ENCODE results near the gene PSAP.
"Not testable (repeated sequence)": the region's sequence is repeated elsewhere in the genome, so short reads cannot be mapped to it uniquely, and the experiment has no call there.

PSAP gene

DNA sequence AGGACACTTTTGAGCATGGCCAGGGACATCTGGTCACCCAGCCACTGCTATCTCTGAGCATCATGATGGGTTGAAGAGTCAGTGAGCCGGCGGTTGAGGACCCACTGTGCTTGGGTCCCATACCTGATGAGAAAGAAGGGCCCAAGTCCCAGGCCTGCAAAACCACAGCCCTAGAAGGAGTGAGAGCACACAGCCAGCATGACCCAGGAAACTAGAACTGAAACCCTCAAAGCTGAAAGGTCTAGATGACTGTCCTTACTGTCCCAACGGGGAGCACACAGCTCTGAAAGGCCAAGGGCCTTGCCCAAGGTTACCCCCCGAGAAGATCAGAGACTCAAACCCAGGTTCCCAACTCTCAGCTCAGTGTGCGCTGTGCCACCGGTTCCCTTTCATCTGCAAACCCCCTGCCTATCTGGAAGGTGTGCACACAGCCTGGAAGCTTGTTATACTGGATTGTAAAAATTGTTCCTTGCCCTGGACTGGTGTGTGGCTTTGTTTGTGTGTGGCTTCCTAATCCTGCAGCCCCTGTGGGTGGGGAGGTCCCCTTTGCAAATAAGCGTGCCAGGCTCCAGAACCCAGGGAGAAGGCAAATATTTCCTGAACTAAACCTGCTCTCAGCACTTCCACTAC lies 22.6 kb upstream of the PSAP start:
- DNase-seq, result no peak

DNA sequence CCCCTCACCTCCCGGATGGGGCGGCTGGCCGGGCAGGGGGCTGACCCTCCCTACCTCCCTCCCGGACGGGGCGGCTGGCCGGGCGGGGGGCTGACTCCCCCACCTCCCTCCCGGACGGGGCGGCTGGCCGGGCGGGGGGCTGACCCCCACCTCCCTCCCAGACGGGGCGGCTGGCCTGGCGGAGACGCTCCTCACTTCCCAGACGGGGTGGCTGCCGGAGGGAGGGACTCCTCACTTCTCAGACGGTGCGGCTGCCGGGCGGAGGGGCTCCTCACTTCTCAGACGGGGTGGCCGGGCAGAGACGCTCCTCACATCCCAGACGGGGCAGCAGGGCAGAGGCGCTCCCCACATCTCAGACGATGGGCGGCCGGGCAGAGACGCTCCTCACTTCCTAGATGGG lies 18.6 kb upstream of the PSAP start:
- DNase-seq, result not testable (repeated sequence)

DNA sequence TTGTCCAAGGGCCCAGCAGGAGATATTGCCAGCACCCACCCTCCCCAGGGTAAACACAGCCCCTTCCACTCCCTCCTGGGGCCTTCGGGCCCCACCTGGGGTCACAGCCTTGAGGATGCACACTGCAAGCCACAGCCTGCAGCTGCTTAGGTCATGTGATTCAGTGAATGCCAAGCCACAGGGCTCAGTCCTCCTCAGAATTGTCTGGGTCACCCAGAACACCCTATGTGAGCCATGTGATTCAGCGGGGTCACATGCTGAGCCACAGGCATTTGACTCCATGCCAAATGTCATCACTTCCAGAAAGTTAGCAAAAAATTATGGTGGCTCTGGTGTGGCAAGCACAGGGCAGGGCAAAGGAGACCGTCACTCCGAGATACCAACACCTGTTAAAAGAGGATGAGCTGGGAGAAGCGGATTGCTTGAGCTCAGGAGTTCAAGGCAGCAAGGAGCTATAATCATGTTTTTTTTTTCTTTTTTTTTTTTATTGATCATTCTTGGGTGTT lies 17.2 kb upstream of the PSAP start:
- no peak for DNase-seq

DNA sequence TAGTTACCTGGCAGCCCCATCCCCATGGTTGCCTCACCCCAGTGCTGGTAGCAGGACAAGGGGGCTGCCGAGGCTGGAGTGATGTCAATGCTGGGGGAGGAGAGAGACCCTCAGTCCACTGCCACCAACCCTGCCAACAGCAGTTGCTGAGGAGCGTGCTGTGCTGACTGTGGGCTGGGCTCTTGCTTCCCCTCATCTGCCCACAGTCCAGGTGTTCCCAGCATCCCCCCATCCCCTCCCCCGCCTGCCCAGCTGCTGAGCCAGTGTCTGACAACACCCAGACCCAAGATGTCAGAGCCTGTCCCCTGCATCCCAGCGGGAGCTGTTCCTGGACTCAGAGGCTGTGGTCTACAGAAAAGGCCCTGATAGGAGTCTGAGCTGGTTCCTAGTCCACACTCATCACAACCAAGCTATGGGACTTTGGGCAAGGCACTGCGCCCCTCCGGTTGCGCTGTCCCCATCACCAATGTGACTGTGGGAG lies 14.6 kb upstream of the PSAP start:
- DNase-seq, result no peak

GRCh38 chr10:71864911-71865361 lies 13.9 kb upstream of the PSAP start:
- no peak for DNase-seq

- DNase-seq, result no peak
Measured at GRCh38 chr10:71863203-71863602, 12.2 kb upstream of the PSAP start.

DNA sequence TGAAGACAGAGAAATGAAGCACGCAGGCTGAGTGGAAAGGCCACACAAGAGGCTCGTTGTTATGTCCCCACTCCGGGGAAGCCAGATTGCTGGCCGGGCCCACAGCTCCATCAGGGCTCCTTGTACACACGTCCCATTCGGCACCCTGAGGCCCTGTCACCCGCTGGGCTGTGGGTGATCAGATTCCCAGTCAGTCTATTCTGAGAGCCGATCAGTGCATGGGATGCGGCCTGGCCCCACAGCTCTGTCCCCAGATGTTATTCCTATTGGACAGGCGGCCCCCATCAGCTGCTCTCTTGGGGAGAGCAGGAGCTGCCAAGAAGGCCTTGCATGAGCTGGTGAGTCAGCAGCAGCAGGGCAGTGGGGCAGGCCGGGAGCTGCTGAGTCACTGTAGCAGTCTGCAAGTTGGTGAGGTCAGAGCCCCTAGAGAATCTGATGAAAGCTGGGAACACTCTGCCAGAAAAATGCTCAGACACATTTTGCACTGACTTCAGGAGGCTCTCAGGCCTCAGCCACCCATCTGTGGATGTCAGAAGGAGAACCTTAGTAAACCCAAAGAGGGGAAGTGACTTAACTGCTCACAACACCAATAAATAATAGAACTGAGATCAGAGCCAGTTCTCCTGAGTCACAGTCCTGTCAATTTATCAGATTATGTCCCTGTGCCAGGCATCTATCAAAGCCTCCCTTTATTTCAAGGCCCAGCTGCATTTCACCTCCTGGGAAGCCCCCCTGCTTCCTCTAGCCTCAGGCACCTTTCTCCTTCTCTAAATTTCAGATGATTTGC lies 9.4 kb upstream of the PSAP start:
- no peak for DNase-seq

GRCh38 chr10:71857934-71858890 lies 7.2 kb upstream of the PSAP start:
- DNase-seq, result no peak

DNA sequence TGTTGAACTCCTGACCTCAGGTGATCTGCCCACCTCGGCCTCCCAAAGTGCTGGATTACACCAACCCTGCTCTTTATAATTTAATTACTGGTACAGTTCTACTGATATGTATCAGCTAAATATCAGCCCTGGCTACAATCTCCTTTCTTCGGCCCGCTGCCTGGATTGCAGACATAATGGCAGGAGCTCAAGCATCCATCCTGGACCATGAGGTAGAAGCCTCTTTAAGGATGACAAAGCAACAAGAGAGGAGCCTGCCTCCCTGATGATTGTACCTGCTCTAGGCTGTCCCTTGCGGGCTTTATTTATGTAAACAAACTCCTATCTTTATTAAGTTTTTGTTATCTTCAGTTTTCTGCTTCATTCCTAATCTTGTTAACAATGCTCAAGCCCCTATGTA lies 5.6 kb upstream of the PSAP start:
- DNase-seq, result no peak

GRCh38 chr10:71854031-71854430 lies 3.0 kb upstream of the PSAP start:
- DNase-seq, result no peak

DNA sequence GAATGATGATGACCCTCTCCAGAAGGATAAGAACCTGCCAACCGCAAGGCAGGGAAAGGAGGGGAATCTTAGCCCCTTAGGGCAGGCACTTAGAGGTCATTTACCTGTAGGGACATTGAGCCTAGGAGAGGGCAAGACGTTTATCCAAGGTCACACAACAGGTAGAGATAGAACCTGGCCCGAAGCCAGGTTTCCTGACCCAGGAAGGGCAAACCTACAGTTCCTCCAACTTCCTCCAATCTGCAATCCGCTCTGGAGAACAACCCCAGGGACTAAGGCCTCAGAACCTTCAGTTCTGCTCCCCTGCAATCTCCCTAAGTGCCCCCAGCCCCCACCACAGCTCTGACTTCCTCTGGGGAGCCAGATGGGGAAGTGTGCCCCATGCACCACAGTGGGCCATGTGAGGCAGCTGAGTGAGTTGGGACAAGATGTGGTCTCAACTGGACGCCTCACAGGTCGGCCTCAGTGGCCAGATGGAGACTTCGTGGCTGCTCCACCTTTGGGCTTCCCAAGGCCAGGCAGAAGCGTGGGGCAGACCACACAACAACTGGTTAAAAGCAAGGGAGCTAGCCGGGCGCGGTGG lies 1.4 kb upstream of the PSAP start:
- DNase-seq, result no peak

DNA sequence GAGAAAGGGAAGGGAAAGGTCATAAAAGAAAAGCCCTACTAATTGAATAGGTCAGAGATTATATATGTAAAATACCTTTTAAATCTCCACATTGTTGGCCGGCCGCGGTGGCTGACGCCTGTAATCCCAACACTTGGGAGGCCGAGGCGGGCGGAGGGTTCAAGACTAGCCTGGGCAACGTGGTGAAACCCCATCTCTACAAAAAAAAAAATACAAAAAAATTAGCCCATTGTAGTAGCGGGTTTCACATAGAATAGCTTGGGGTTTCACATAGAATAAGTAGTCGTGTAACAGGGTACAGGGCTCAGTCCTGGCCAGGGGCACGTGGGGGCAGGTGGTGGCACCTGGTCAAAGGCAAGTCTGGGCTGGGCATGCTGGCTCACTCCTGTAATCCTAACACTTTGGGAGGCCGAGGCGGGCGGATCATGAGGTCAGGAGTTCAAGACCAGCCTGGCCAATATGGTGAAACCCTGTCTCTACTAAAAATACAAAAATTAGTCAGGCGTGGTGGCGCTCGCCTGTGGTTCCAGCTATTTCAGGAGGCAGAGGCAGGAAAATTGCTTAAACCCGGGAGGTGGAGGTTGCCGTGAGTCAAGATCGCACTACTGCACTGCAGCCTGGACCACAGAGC lies 529 bp upstream of the PSAP start:
- not testable (repeated sequence) for DNase-seq

DNA sequence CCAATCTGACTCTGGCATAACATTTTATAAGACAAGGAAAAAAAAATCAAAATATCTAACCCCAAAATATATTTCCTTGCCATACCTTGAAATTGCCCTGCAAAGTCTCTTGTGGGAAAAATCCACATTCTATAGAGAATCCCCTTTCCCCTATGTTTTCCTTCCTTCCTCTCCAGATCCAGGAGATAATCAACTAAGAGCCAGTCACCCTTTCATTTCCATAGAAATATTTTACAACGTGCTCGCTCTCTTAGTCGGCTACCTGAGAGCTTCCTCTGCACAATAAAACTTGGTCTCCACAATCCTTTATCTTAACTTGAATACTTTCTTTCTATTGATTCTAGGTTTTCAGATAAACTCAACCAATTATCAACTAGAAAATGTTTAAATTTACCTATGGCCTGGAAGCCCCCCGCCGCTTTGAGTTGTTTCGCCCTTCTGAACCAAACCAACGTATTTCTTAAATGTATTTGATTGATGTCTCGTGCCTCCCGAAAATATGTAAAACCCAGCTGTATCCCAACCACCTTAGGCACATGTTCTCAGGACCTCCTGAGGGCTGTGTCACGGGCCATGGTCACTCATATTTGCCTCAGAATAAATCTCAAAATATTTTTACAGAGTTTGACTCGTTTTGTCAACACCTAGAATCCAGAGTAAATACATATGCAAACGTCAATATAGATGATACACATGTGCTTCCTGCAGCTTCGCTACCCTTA lies 869 bp downstream of the PSAP start:
- no peak for DNase-seq

- no peak for DNase-seq
Measured at GRCh38 chr10:71849461-71849908, 1.6 kb downstream of the PSAP start.

GRCh38 chr10:71848325-71849275 lies 2.5 kb downstream of the PSAP start:
- DNase-seq, result no peak

DNA sequence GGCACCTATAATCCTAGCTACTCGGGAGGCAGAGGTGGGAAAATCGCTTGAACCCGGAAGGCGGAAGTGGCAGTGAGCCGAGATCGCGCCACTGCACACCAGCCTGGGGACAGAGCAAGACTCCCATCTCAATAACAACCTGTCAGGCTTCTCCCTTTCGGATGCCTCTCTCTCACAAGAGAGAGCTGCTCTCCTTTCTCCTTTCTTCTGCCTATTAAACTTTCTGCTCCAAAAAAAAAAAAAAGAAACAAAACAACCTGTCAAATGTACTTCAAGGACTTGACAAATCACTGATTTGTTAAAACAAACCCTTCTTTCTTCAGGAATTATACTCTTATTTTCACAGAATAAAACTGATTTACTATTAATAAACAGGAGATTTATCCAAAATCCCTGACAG lies 3.6 kb downstream of the PSAP start:
- DNase-seq, result no peak

GRCh38 chr10:71846816-71847215 lies 4.2 kb downstream of the PSAP start:
- no peak for DNase-seq

GRCh38 chr10:71845410-71846405 lies 5.3 kb downstream of the PSAP start:
- DNase-seq, result no peak

DNA sequence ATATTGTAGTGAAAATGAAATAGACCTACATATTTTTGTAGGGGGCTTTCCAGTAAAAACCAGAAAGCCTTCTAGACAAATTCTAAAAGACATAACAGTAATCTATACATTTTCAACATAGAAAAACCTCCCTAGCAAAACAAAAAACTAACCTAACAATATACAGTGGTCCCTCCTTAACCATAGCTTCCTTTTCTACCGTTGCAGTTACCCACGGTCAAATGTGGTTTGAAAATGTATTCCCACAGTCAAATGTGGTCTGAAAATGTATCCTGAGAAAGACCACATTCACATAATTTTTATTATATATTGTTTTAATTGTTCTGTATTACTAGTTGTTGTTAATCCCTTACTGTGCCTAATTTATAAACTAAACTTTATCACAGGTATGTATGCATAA lies 6.4 kb downstream of the PSAP start:
- DNase-seq, result no peak

All from NCI-H524 treated with DMSO at 0.1 percent for 48 hours (cell line).